ENCODE results near the gene NXF2.

NXF2 gene

DNA sequence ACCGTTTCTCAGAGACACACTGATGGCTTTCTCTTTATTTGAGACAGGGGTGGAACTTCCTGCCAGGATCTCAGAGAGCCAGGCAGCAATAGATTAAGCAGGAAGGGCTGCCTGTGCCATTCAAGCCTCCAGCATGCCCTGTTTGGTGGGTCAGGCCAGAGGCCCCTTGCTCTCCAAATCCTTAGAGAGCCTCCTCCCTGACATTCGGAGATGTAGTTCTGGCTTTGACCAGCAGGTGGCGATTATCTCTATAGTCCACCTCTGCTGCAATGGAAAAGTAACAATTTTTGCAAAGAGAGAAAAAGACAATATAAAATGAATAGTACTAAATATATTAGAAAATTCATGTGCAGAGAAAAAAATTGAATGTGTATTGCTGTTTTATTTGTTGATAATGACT lies 98.9 kb downstream of the NXF2 start:
- Histone ChIP-seq H3K27me3 (ENCODE audit: insufficient read depth, low read length) (no peaks in the 10 kb centered on the region), H3K27ac (ENCODE audit: low read depth, low read length, poor library complexity, severe bottlenecking) (no peak overlapping the region), H3K79me2 (ENCODE audit: insufficient read depth, low read length) (no peaks in the 10 kb centered on the region), H3K9ac (ENCODE audit: low read length) (no peak overlapping the region), H3K4me3 (ENCODE audit: low read depth, low read length, poor library complexity, severe bottlenecking) (no peak overlapping the region), H3K4me2 (ENCODE audit: low read length) (no peak overlapping the region), H4K20me1 (ENCODE audit: insufficient read depth, low read length) (no peaks in the 10 kb centered on the region), H3K9me2 (ENCODE audit: low read depth, low read length) (no peaks in the 10 kb centered on the region), H3K36me3 (ENCODE audit: insufficient read depth, low read length) (no peaks in the 10 kb centered on the region), H3F3A (ENCODE audit: insufficient read depth, low read length) (no peaks in the 10 kb centered on the region), H2AFZ (ENCODE audit: low read length) (no peak overlapping the region), H3K4me1 (ENCODE audit: insufficient read depth, low read length, severe bottlenecking) (no peaks in the 10 kb centered on the region), H3K9me3 (ENCODE audit: low read length) (no peaks in the 10 kb centered on the region)
- no peak for TF ChIP-seq EZH2 (IDR thresholded peaks at IDR 0.05; ENCODE audit: borderline replicate concordance, low read length)
- TF ChIP-seq, protein P1, sequence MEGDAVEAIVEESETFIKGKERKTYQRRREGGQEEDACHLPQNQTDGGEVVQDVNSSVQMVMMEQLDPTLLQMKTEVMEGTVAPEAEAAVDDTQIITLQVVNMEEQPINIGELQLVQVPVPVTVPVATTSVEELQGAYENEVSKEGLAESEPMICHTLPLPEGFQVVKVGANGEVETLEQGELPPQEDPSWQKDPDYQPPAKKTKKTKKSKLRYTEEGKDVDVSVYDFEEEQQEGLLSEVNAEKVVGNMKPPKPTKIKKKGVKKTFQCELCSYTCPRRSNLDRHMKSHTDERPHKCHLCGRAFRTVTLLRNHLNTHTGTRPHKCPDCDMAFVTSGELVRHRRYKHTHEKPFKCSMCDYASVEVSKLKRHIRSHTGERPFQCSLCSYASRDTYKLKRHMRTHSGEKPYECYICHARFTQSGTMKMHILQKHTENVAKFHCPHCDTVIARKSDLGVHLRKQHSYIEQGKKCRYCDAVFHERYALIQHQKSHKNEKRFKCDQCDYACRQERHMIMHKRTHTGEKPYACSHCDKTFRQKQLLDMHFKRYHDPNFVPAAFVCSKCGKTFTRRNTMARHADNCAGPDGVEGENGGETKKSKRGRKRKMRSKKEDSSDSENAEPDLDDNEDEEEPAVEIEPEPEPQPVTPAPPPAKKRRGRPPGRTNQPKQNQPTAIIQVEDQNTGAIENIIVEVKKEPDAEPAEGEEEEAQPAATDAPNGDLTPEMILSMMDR (IDR thresholded peaks at IDR 0.05; ENCODE audit: low read length): peak; percentile 42
